Muscle of leg (tissue), 11 donors: ENCODE data around the gene NPIPB2. TPM values are rescaled to one million over a fixed set of nuclear protein-coding genes. Genes with fewer than 3 reads are reported as not detected.

Experiments
- DNase-seq: peaks from one replicate; pipeline ENCODE4 v3.0.0; 2013
- H3K27ac ChIP-seq: one replicate; pipeline ENCODE4 v1.5.1; 2013; ENCODE audit warnings: mild to moderate bottlenecking, low read length, control low read depth
- H3K27me3 ChIP-seq: one replicate; pipeline ENCODE4 v1.6.1; 2013; ENCODE audit warnings: low read length; ENCODE audit not compliant: control insufficient read depth, insufficient read depth
- H3K36me3 ChIP-seq: one replicate; pipeline ENCODE4 v1.6.1; 2013; ENCODE audit warnings: low read length; ENCODE audit not compliant: control insufficient read depth, insufficient read depth
- H3K4me1 ChIP-seq: one replicate; pipeline ENCODE4 v1.6.1; 2013; ENCODE audit warnings: low read length; ENCODE audit not compliant: control insufficient read depth, insufficient read depth
- H3K4me3 ChIP-seq: one replicate; pipeline ENCODE4 v1.5.1; 2013; ENCODE audit warnings: low read length, control low read depth
- H3K9me3 ChIP-seq: replicated peaks from 2 replicates; pipeline ENCODE4 v1.6.1; 2013; ENCODE audit warnings: low read depth, low read length; ENCODE audit not compliant: control insufficient read depth
- WGBS: methylation state at CpG from one replicate; pipeline ENCODE4 v1.1.5; 2013; ENCODE audit warnings: missing lambda C conversion rate; ENCODE audit not compliant: insufficient coverage; 5-methylcytosine and 5-hydroxymethylcytosine counted together
- polyA plus RNA-seq, 8 donors: library from polyadenylated mRNA; unstranded; fragments of 120-200 nt; gene quantifications; one replicate each; pipeline versions ENCODE4 v1.2.1 to v1.2.3, GENCODE V29; 2013; ENCODE audit warnings: inconsistent platforms in 1 of 8, low replicate concordance in 1 of 8; ENCODE audit not compliant: insufficient read length in 8 of 8, insufficient read depth in 1 of 8
- total RNA-seq: library from RNA; stranded (reverse); fragments of 120-200 nt; gene quantifications from one replicate; pipeline ENCODE4 v1.2.4, GENCODE V29; 2013

NPIPB2 gene
- total and polyA plus RNA-seq, 9 donors, result 1.5 to 6.5 (median 3.3) TPM; not detected in 1

DNA sequence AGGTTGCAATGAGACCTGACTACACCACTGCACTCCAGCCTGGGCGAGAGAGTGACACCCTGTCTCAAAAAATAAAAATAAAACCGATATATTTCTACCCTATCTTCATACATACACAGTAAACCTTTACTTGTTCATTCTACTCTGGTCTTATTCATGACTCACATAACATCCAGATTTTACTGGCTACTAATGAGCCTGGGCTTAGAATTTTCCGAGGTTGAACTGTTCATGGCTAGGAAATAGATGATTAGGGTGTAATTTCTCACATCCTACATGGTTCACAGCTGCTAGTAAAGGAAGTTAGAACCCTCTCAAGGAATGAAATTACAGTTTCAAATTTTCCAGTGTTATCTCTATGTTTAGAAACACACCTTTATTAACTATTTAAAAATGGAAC lies 40.8 kb downstream of the NPIPB2 start:
- H3K27ac ChIP-seq, result no peak overlapping the region
- WGBS, result 86% methylated on average over 1 of the region's 3 CpGs
- no peaks in the 10 kb centered on the region for H3K4me1 ChIP-seq
- peak; percentile 14 for DNase-seq
- H3K36me3 ChIP-seq, result peaks cover 2% of the 10 kb centered on the region
- no peak overlapping the region for H3K4me3 ChIP-seq
- no peaks in the 10 kb centered on the region for H3K9me3 ChIP-seq
- no peaks in the 10 kb centered on the region for H3K27me3 ChIP-seq

DNA sequence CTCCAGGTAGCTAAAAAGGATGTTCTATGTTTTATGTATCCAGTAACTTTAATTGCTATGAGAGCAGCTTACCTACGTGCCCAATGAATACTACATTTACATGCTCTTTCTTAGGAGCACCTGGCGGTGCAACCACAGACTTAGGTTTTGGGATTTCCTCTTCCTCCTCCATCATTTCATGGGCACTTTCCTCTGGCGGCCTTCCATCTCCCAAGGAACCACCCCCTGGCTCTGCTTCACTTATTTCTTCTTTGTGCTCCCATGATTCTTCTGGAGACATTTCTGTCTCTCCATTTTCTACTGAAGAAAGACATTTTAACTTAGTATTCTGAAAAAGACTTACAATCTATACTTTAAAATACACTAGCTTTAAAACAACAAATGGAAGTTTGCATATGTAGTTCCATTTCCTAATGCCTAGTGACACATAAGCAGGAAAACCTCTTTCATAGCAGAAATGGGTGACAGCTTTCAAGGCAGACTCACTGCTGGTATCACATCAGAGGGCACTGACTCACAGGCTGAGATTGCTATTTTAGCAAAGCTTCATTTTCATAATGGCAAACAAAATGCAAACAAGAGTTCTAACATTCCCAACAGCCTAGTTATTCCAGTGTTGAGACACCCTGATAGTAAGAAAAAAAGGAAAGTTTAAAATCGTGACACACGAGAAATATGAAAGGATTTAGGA lies 45.2 kb downstream of the NPIPB2 start:
- no peak for DNase-seq

DNA sequence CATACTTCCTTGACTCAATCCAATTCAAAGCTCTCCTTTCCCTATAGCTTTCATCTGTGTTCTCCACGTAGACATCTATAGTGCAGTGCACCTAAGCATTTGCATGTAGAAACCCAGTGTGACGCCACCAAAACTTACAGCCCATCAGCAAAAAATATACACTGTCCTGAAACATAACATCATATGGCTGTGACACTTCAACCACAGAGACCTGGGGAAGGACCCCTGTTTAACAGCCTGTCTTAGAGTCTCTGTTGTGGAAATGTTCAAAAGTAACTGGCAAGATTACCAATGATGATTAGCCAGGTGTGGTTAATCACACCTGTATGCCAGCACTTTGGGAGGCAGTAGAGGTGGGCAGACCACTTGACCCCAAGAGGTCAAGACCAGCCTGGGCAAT lies 48.3 kb downstream of the NPIPB2 start:
- WGBS, result 71% methylated on average over 1 of the region's 2 CpGs
- Histone ChIP-seq H3K36me3 (peaks cover 28% of the 10 kb centered on the region), H3K9me3 (no peaks in the 10 kb centered on the region), H3K4me3 (no peak overlapping the region), H3K27me3 (no peaks in the 10 kb centered on the region), H3K27ac (no peak overlapping the region), H3K4me1 (no peaks in the 10 kb centered on the region)
- DNase-seq, result no peak

More for the DNA sequence above, 45.2 kb downstream of the NPIPB2 start:
- Histone ChIP-seq H3K36me3 (peaks cover 18% of the 10 kb centered on the region), H3K9me3 (no peaks in the 10 kb centered on the region), H3K4me3 (no peak overlapping the region), H3K27me3 (no peaks in the 10 kb centered on the region), H3K27ac (no peak overlapping the region), H3K4me1 (no peaks in the 10 kb centered on the region)
- WGBS, result 74% methylated on average over 3 of the region's 5 CpGs

DNA sequence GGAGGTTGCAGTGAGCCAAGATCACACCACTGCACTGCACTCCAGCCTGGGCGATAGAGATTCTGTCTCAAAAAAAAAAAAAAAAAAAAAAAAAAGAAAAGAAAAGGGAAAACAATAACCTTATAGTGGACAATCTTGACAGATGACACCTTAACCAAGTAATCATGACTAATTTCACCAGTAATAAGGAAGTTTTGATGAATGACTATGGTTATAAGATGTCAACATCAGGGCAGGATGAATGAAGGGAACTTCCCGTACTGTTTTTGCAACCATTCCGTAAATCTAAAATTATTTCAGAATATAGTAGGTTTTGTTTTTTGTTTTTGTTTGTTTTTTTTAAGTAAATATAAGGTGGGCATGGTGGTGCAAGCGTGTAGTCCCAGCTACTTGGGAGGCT lies 49.1 kb downstream of the NPIPB2 start:
- Histone ChIP-seq H3K36me3 (peaks cover 28% of the 10 kb centered on the region), H3K27ac (no peak overlapping the region), H3K4me1 (no peaks in the 10 kb centered on the region), H3K9me3 (no peaks in the 10 kb centered on the region), H3K27me3 (no peaks in the 10 kb centered on the region), H3K4me3 (no peak overlapping the region)
- no peak for DNase-seq
- no CpG with 5 or more reads among the region's 4 CpGs for WGBS

DNA sequence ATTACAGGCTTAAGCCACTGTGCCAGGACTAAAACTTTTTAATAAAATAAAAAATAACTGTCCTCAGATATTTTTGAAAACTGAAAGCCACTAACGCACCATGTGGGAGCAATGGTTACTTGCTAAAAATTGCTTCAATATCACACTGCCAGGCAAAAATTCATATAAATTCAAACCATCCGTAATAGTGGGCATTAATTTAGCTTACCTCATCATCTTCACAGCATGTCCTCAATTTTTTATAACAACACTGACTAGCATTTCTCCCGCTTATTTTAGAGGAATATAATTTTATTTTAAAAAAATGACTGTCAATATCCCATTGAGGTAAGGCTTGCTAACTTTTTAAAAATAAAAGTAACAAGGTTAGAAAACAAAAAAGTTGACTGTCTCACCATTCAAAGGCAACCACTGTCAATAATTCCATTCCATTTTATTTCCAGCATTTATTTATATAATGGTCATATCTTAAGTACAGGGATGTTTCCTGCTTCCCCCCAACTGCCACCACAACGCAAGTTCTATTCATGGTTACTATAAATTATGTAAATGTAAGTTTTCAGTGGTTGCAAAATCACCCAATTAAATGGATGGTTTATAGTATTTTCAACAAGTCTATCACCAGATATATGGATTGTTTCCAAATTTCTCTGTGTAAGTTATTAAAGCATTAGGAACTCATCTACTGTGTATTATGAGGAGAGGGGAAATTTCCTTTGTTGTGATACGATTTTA lies 51.4 kb downstream of the NPIPB2 start:
- H3K27me3 ChIP-seq, result no peaks in the 10 kb centered on the region
- no peaks in the 10 kb centered on the region for H3K4me1 ChIP-seq
- DNase-seq, result no peak
- no peak overlapping the region for H3K4me3 ChIP-seq
- no peak overlapping the region for H3K27ac ChIP-seq
- no CpG with 5 or more reads among the region's 5 CpGs for WGBS
- H3K36me3 ChIP-seq, result peaks cover 27% of the 10 kb centered on the region
- no peaks in the 10 kb centered on the region for H3K9me3 ChIP-seq

DNA sequence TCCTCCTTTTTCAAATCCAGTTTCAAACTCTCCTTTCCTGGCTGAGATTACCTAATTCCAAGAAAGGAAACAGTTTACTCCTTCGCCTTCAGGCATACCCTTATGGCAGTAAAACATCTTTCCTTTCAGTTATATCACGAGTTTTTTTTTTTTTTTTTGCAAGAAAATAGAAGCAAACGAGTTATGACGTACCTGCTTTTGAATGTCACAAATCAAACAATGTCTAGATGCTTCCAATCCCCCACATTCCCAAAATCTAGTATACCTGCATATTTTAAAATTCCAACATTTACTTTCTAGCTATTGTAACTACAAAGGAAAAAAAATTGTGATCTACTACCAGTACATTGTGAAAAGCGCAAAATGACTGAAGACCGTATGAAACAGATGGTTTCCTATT lies 55.0 kb downstream of the NPIPB2 start:
- no peak for DNase-seq
- Histone ChIP-seq H3K4me3 (no peak overlapping the region), H3K9me3 (no peaks in the 10 kb centered on the region), H3K4me1 (no peaks in the 10 kb centered on the region), H3K36me3 (peaks cover 34% of the 10 kb centered on the region), H3K27me3 (no peaks in the 10 kb centered on the region), H3K27ac (no peak overlapping the region)
- 93% methylated on average over 2 of the region's 6 CpGs for WGBS

DNA sequence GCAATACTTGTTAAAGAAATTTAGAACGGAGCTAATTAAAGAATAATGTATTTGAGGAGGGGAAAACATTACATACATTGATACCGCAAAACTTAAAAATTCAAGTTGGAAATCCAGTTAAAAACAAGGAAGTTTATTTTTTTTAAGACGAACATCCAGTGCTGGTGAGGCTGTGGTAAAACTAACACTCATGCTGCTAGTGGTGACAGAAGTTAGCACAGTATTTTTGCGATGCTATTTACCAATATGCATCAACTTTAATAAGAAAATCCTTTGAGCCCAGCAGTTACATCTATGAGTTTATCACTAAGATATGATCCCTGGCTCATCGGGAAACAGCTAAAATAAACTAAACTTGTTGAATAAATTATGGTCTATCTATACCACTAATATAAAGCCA lies 57.8 kb downstream of the NPIPB2 start:
- DNase-seq, result no peak
- WGBS, result no CpG with 5 or more reads among the region's 5 CpGs
- peaks cover 34% of the 10 kb centered on the region for H3K36me3 ChIP-seq

DNA sequence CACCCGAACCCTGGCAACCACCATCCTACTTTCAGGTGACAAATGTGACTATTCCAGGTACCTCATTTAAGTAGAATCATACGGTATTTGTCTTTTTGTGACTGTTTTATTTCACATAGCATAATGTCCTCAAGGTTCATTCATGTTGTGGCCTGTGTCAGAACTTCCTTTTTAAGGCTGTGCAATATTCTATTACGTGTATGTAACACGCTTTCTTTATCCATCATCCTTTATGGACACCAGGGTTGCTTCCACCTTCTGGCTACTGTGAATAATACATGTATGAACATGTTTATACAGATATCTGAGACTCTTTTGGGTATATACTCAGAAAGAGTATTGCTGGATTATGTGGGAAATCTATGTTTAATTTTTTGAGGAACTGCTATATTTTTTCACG lies 61.8 kb downstream of the NPIPB2 start:
- no peak overlapping the region for H3K4me3 ChIP-seq
- no peaks in the 10 kb centered on the region for H3K27me3 ChIP-seq
- WGBS, result 100% methylated on average over 1 of the region's 5 CpGs
- no peaks in the 10 kb centered on the region for H3K4me1 ChIP-seq
- DNase-seq, result no peak
- H3K36me3 ChIP-seq, result peaks cover 37% of the 10 kb centered on the region
- no peaks in the 10 kb centered on the region for H3K9me3 ChIP-seq
- no peak overlapping the region for H3K27ac ChIP-seq

More for the DNA sequence above, 57.8 kb downstream of the NPIPB2 start:
- H3K9me3 ChIP-seq, result no peaks in the 10 kb centered on the region
- no peak overlapping the region for H3K27ac ChIP-seq
- no peak overlapping the region for H3K4me3 ChIP-seq
- no peaks in the 10 kb centered on the region for H3K27me3 ChIP-seq
- no peaks in the 10 kb centered on the region for H3K4me1 ChIP-seq

DNA sequence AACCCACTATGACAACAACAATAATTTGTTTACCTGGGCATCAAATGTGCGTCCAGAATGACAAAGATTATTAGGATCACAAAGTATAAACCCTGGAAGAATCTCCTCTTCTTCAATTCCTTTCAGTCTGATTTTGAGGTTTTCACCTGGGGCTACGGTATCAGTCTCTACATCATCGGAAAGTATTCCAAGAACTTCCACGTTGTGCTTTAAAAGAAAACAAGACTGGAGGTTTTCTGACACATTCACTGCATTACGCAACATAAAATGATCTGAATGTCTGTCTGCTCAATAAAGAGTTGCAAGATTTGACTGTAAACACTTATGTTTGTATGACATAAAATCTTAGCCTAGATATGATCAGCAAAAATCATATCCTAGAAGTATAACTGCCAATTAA lies 64.5 kb downstream of the NPIPB2 start:
- Histone ChIP-seq H3K4me3 (no peak overlapping the region), H3K27me3 (no peaks in the 10 kb centered on the region), H3K27ac (no peak overlapping the region), H3K36me3 (peaks cover 34% of the 10 kb centered on the region), H3K4me1 (no peaks in the 10 kb centered on the region), H3K9me3 (no peaks in the 10 kb centered on the region)
- 88% methylated on average over 4 of the region's 5 CpGs for WGBS
- no peak for DNase-seq
